Stimulated activated CD4-positive, alpha-beta T cell treated with anti-CD3 and anti-CD28 coated beads, Interleukin-4, amount 100 ng/mL, for 48 hours (primary cell): ENCODE results near the gene TBC1D5.
A peak's percentile ranks its signal among the peaks of the same experiment; 100 is the strongest.
"Not testable (repeated sequence)": the region's sequence is repeated elsewhere in the genome, so short reads cannot be mapped to it uniquely, and the experiment has no call there.

Experiments
- DNase-seq, 2 donors: peaks; one replicate each; pipeline ENCODE4 v3.0.0-alpha.2; 2020; ENCODE audit warnings: low read depth in 2 of 2

Gene TBC1D5, protein sequence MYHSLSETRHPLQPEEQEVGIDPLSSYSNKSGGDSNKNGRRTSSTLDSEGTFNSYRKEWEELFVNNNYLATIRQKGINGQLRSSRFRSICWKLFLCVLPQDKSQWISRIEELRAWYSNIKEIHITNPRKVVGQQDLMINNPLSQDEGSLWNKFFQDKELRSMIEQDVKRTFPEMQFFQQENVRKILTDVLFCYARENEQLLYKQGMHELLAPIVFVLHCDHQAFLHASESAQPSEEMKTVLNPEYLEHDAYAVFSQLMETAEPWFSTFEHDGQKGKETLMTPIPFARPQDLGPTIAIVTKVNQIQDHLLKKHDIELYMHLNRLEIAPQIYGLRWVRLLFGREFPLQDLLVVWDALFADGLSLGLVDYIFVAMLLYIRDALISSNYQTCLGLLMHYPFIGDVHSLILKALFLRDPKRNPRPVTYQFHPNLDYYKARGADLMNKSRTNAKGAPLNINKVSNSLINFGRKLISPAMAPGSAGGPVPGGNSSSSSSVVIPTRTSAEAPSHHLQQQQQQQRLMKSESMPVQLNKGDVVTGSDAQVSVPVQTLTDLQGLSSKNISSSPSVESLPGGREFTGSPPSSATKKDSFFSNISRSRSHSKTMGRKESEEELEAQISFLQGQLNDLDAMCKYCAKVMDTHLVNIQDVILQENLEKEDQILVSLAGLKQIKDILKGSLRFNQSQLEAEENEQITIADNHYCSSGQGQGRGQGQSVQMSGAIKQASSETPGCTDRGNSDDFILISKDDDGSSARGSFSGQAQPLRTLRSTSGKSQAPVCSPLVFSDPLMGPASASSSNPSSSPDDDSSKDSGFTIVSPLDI

DNA sequence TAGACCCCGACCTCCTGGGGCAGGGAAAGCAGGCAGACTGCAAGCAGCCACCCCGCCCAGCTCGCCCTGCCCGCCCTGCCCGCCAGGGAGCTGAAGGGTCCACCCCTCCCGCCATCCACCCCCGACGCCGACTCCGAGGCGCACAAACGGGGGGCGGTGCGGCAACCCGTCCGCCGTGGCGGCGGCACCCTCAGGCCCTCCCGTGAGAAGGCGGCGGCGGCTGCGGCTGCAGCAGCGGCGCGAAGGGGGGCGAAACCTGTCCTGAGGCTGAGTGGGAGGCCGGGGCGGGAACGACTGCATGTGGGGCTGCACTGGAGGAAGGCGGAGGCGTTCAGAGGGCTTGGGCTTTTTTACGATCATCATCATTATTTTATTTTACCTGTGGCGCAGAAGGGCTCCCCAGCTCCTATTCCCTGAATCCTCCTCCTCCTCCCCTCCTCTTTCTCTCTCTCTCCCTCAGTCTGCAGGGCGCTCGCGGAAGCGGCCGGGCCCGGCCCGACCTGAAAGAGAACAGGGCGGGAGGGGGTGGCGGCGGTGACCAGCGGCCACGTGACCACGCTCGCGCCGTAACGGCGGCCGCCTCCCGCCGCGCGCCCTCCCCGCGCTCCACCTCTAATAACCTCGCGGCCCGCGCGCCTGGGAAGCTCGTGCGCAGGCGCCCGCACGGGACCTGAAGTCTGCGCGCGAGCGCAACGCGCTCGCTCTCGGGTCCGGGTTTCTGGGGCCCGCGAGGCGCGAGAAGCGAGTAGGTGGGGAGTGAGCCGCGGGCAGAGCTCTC, at the start of gene TBC1D5:
Gene TBC1D5, minus strand, starts transcription at position 530 of the 778 bp plus-strand sequence. CDS start 234,061 bp downstream, outside the sequence.
- peak; percentile 83 to 91 for DNase-seq

DNA sequence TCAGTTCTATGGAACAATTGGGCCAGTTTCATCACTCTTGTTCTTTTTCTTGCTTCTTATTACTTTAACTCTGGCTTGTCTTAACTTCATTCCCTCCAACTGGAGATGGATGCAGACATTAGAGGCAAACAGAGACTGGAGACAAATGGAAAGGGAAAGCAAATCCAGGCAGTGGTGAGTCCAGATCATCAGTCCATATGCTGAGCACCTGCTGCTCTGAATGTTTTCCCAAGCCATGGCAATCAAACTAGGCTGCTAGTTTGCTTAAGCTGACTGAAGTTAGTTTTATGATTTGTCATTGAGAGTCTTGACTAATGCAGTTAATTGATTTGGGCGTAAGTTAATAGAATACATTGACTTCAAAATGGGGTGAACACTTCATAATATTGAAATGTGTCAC, 41.0 kb upstream of the TBC1D5 start:
- DNase-seq, result no peak

DNA sequence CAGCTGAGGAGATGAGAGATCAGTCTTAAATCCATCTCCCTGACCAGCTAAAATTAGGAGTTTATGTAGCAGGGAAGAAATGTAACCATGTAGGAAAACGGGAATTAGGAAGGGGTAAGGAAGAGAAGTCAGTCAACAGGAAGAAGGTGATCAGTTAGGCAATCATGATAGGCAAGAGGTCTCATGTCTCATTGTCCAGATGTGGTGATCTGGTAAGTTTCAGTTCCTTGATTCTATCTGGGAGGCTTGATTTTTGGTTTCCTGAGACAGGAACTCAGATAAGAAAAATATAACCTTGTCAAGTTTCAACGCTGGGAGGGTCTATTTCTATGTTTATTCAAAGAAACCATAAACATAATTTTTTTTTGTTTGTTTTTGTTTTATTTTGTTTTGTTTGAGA, 40.3 kb upstream of the TBC1D5 start:
- no peak for DNase-seq

DNA sequence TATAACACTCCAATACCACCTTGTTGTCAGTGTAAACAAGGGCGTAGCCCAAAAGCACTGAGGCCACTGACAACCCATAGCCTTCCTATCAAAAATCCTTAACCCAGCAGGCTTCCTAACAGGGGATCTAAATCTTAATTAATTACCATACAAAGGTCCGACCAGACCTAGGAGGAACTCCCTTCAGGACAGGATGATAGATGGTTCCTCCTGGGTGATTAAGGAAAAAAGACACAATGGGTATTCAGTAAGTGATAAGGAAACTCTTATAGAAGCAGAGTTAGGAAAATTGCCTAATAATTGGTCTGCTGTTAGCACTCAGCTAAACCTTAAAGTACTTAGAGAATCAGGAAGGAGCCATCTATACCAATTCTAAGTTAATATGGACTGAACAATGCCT, 37.9 kb upstream of the TBC1D5 start:
- DNase-seq, result not testable (repeated sequence)

DNA sequence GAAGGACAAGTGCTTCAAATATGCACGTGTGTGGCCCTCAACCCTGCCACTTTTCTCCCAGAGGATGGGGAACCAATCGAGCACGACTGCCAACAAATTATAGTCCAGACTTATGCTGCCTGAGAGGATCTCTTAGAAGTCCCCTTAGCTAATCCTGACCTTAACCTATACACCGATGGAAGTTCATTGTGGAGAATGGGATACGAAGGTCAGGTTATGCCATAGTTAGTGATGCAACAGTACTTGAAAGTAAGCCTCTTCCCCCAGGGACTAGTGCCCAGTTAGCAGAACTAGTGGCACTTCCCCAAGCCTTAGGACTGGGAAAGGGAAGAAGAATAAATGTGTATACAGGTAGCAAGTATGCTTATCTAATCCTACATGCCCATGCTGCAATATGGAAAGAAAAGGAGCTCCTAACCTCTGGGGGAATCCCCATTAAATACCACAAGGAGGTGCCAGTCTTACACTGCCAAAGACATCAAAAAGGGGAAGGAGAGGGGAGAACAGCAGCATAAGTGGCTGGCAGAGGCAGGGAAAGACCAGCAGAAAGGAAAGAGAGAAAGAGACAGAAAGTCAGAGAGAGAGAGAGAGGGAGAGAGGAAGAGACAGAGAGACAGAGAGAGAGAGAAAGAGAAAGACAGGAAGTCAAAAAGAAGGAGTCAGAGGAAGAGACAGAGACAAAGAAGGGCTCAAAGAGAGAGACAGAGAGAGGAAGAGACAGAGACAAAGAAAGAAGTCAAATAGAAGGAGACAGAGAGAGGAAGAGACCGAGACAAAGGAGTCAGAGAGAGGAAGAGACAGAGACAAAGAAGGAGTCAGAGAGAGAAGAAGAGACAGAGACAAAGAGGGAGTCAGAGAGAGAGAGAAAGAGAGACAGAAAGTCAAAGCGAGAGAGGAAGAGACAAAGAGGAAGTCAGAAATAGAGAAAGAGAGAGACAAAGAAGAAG, 37.1 kb upstream of the TBC1D5 start:
- DNase-seq, result not testable (repeated sequence)

DNA sequence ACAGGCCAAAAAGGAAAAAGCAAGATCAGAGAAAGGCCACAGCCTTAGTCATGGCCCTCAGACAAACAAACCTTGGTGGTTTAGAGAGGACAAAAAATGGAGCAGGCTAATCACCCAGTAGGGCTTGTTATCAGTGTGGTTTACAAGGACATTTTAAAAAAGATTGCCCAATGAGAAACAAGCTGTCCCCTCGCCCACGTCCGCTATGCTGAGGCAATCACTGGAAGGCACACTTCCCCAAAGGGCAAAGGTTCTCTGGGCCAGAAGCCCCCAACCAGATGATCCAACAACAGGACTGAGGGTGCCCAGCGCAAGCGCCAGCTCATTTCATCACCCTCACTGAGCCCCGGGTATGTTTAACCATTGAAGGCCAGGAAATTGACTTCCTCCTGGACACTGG, 34.9 kb upstream of the TBC1D5 start:
- DNase-seq, result not testable (repeated sequence)

DNA sequence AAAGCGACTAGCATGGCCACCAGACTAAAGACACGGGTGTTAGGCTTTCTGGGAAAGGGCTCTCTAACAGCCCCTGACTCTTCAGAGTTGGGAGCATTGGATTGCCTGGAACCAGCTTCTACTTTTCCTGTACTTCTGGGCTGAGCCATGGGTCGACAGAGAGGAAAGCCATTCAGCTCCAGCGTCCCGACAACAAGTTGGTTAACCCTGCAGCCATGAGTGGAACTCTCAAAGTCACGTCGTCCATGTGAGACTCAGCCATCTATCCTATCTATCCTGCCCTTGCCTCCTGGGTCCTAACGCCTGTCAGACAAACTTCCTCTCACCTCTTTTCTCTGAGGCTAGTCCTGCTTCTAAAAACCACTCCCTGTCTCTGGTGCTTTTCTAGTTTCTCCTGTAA, 32.6 kb upstream of the TBC1D5 start:
- peak in 1 of 2 donors; percentile 4 for DNase-seq

DNA sequence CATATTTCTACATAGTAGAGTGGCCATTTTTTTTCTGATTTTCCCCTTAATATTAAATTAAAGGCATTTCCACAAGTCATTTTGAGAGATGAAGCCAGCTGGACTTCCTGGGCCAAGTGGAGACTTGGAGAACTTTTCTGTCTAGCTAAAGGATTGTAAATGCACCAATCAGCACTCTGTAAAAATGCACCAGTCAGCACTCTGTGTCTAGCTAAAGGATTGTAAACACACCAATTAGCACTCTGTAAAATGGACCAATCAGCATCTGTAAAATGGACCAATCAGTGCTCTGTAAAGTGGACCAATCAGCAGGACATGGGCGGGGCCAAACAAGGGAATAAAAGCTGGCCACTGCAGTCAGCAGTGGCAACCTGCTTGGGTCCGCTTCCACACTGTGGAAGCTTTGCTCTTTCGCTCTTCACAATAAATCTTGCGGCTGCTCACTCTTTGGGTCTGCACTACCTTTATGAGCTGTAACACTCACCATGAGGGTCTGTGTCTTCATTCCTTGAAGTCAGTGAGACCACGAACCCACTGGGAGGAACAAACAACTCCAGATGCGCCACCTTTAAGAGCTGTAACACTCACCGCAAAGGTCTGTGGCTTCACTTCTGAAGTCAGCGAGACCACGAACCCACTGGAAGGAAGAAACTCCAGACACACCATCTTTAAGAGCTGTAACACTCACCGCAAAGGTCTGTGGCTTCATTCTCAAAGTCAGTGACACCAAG, 31.9 kb upstream of the TBC1D5 start:
- peak; percentile 21 to 37 for DNase-seq

DNA sequence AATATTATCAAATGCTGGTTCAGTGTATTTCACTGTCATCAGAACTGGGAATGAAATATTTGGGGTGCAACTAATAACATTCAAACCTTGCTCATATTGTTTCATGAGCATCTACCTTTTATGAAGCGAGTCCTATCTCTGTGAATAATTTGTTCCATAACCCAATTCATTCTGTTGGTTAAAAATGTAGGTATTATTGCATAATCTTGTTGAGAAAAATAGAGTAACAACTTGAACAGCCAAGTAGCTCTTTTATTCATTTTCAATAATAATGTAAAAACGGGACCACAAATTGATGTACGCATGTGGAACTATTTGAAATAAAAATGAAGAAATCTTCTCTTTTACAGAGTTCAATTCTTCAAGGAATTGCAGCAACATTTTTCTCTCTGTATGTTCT, 30.1 kb upstream of the TBC1D5 start:
- no peak for DNase-seq

DNA sequence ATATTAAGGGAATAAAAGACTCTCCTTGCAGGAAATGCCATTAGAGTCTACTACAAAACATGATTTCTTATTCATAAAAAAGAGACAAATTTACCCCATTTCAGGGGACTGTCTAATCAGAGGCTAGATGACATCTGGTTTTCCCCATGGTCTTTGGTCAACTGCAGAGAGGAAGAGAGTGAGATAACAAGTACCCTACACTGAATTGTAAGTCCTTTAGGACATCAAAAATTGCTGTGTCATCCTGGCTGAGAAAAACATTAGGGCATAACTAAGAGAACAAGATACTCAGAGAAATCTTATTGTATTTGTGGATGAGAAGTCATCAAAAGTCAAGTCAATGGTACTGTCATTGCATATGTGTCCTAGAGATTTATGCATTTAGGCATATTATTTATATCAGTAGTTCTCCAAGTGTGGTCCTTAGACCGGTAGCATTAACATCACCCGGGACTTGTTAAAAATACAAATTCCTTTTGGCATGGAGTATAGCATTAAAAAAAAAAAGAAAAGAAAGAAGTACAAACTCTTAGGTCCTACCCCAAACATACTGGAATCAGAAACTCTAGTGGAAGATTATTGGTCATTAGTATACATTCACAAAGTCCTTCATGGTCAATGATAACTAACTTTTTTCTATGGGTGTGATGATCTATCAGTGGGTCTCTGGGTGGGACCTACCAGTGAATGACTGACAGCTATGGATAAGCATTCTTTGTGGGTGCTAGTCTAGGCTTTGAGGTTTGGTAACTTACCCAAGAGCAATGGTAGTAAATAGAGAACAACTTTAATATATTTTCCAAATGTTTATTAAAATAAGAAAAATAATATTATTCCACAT, 29.0 kb upstream of the TBC1D5 start:
- DNase-seq, result no peak

DNA sequence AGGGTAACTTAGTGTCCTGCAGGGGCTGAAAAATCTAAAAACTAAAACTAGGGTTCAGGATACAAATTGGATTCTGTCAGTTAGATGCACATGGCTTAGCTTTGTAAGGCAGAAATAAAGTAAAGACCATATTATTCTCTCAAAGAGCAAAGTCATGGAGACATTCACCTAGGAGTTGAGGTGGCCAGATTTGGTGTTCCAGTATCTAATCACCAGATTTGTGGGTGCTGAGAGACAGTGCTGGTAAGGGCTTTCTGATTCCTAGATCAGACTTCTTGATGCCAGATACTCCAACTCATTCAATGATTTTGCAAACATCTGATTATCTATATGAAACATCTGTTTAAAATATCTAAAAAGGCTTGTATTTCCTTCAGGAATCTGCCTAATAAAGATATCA, 28.3 kb upstream of the TBC1D5 start:
- no peak for DNase-seq

DNA sequence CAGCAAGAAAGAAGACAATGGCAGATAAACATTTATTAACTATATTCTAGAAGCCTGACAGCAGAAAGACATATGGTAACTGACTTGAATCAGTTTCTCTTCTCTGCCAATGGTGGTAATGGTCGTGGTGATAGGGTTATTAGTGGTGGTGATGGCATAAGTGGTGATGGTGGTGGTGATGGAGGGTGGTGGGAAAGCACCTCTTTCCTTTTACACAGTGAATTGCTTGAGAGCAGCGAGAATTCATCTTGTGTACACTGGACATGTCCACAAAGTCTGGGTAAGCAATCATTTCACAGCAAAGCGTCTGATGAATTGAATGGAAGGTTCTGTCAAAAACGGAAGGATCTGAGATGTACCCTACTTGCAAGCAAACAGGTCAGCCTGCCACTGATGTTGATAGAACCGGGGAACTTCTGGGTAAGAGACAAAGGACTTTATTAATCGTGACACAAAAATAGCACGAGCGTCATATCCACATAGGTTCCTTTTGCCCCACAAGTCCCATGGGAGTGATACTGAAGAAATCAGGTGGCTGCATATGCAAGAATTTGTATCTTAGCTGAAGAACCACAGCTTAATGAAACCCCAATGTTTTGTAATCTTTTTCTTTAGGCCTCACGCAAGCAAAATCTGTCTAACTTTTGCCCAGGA, 23.5 kb upstream of the TBC1D5 start:
- DNase-seq, result no peak

DNA sequence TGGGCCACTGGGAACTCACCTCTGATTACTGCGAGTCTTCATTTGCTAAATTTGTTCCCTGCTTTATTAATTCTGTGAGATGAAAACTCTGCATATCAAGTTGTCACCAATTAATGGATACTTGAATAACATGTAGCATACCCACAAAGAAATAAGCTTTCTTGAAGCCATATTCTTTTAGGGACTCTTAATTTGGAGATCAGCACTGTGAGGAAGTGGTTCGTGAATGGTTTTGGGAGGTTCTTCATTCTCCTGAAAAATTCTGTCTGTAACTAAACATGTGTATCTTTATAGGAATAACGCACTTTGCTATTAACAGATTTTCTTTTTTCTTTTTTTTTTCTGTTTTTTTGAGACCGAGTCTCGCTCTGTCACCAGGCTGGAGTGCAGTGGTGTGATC, 19.1 kb upstream of the TBC1D5 start:
- DNase-seq, result no peak

DNA sequence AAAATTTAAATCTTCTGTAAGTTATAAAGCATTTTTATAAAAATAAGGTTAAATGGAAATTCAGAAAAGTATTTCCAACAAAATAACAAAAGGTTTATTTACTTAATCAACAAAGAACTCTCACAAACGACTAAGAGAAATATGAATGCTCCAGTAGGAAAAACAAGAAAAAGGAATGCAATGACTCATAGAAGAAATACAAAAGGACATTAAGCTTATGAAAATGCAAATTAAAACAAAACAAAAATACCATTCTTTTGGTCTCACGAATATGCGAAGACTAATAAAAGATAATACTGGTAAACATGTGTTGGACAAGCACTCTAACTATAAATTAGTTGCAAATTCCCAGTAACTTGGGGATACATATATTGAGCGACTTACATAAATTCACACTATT, 17.5 kb upstream of the TBC1D5 start:
- DNase-seq, result no peak

DNA sequence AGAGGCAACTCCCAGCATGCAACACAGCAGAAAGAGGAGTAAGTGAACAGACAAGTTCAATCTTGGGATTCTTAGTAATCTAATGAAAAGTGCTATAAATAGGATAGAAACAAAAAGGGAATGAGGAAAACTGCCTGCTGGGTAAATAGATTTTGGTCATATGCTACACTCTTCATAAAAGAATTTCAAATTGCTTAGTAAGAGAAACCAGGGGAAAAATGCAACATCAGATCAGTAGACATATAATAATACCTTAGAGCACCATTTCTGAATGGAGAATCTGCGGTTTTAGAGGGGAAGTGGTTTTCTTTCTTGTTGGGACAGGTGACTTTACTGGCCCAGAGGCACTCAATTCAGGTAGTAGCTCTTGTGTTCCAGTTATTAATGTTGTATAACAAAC, 13.4 kb upstream of the TBC1D5 start:
- no peak for DNase-seq

DNA sequence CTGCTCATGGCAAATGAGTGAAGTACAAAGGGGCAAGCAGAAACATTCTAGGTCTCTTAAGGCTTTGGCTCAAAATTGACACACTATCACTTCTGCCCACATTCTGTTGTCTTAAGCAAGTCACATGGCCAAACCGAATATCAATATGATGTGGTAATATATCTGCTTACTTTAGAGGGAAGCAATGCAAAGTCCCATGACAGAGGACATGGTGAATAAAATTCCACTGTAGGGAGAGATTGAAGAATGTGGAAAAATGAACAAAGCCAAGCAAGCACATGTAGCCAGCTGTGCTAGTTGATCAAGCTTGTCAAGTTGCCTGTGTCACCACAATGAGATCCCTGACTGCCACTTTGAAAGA, 11.2 kb upstream of the TBC1D5 start:
- no peak for DNase-seq

DNA sequence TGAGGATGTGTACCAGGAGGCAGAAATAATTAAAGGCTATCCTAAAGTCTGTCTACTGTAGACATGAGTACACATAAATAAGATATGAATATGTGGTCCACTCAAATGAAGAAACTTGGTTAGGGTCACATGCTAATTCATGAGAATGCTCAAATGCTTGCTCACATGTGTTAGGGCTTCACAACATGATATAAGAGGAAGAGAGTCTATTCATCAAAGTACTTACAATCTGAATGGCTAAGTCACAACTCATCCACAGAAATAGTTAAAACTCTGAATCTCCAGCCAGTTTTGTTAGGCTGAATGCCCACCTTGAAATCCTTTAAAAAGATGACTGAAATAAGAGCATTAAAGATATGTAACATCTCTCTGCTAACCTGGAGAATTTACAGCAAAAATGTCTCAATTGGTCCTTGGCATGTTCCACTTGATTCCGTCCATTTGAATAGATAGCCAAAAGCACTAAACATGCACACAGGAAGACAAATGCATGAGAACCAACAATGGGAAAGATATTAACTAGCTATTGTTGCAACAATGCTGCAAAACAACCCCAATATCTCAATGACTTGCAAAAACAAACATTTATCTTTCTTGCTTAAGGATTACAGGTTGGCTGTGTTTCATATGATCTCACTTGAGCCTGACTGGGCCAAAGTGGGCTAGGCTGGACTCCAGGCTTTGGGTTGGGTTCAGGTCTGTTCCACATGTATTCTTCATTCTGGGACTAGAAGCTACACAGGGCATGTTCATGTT, 10.6 kb upstream of the TBC1D5 start:
- DNase-seq, result no peak

DNA sequence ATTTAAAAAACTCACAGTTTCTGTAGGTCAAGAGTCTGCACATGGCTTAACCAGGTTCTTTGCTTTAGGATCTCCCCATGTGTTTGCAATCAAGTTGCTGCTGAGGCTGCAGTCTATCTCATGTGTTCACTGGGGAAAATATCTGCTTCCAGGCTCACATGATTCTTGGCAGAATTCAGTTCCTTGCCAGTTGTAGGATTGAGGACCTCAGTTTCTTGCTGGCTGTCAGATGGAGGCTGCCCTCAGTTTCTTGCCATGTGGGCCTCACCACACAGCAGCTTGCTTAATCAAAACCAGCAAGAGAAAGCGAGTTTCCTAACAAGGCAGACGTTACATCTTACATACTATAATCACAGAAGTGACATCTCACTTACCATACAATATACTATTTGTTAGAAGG, 10.0 kb upstream of the TBC1D5 start:
- DNase-seq, result no peak
